Measurements from ENCODE around the gene ACR.

- TF ChIP-seq CTCF (IDR thresholded peaks at IDR 0.05) (no peak), EZH2 (IDR thresholded peaks at IDR 0.05) (no peak)
Observed at GRCh38 chr22:50693462-50693861, 44.5 kb upstream of the ACR start.
